Testis (tissue), 2 donors: ENCODE data around the gene CFAP47.

Experiments used
- POLR2A ChIP-seq: fragments of 450-650 bp; IDR thresholded peaks from one replicate; pipeline ENCODE4 v1.6.1; 2017; ENCODE audit warnings: antibody characterized with exemption, mild to moderate bottlenecking, moderate library complexity
- TF ChIP-seq, protein P1 (sequence below), 3 experiments: fragments of 450-650 bp in 2 of 3; fragments of 200-600 bp in 1 of 3; sonication (generic) in 1 of 3; IDR thresholded peaks; one replicate each; pipeline ENCODE4 v1.5.1; 2016 to 2019; ENCODE audit warnings: antibody characterized with exemption in 3 of 3, mild to moderate bottlenecking in 2 of 3, moderate library complexity in 1 of 3

DNA sequence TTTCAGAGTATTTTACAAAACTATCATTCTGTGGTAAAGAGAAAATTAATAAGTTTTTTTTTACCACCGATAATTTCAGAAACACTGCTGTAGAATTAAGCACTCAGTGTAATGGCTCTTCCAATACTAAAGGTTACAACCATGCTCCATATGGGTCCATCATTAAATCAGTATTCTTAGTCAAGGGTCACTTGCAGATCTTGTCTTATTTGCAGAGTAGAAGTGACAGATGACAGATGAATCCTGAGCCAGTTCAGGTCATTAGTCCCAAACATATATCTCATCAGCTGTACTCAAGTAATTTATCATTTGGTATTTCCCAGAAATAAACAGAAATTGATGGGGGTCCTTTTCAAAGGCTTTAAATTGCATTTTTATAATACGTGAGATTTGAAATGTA, 182.9 kb downstream of the CFAP47 start:
- TF ChIP-seq, protein P1, sequence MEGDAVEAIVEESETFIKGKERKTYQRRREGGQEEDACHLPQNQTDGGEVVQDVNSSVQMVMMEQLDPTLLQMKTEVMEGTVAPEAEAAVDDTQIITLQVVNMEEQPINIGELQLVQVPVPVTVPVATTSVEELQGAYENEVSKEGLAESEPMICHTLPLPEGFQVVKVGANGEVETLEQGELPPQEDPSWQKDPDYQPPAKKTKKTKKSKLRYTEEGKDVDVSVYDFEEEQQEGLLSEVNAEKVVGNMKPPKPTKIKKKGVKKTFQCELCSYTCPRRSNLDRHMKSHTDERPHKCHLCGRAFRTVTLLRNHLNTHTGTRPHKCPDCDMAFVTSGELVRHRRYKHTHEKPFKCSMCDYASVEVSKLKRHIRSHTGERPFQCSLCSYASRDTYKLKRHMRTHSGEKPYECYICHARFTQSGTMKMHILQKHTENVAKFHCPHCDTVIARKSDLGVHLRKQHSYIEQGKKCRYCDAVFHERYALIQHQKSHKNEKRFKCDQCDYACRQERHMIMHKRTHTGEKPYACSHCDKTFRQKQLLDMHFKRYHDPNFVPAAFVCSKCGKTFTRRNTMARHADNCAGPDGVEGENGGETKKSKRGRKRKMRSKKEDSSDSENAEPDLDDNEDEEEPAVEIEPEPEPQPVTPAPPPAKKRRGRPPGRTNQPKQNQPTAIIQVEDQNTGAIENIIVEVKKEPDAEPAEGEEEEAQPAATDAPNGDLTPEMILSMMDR (IDR thresholded peaks at IDR 0.05), result no peak
- TF ChIP-seq POLR2A, result no peak
